ENCODE data around the gene BABAM1.
"Not testable (repeated sequence)": the region's sequence is repeated elsewhere in the genome, so short reads cannot be mapped to it uniquely, and the experiment has no call there.

Gene BABAM1

GRCh38 chr19:17243830-17244617 is 23.2 kb upstream of the BABAM1 start:
- DNase-seq (ENCODE audit: low spot score): no peak

GRCh38 chr19:17244618-17245534 is 22.4 kb upstream of the BABAM1 start:
- no peak for DNase-seq (ENCODE audit: low spot score)

GRCh38 chr19:17245535-17245984 is 21.7 kb upstream of the BABAM1 start, which contains the start of gene NR2F6:
Gene NR2F6 (minus strand): TSS chr19:17245919. CDS start chr19:17245220, 699 bp downstream.
- DNase-seq (ENCODE audit: low spot score): no peak

GRCh38 chr19:17246681-17247425 is 20.4 kb upstream of the BABAM1 start:
- DNase-seq (ENCODE audit: low spot score): no peak

GRCh38 chr19:17248011-17248776 is 19.0 kb upstream of the BABAM1 start:
- DNase-seq (ENCODE audit: low spot score): no peak

GRCh38 chr19:17249887-17250548 is 17.2 kb upstream of the BABAM1 start:
- DNase-seq (ENCODE audit: low spot score): no peak

- DNase-seq (ENCODE audit: low spot score): no peak
Measured at GRCh38 chr19:17254636-17255035, 12.6 kb upstream of the BABAM1 start.

- DNase-seq (ENCODE audit: low spot score): no peak
Measured at GRCh38 chr19:17255150-17255621, 12.1 kb upstream of the BABAM1 start.

- no peak for DNase-seq (ENCODE audit: low spot score)
Measured at GRCh38 chr19:17256130-17256529, 11.1 kb upstream of the BABAM1 start.

GRCh38 chr19:17259118-17259780 is 8.0 kb upstream of the BABAM1 start:
- no peak for DNase-seq (ENCODE audit: low spot score)

GRCh38 chr19:17259934-17260333 is 7.3 kb upstream of the BABAM1 start:
- no peak for DNase-seq (ENCODE audit: low spot score)

- DNase-seq (ENCODE audit: low spot score): no peak
Measured at GRCh38 chr19:17260842-17261325, 6.4 kb upstream of the BABAM1 start.

GRCh38 chr19:17262557-17262956 is 4.7 kb upstream of the BABAM1 start:
- no peak for DNase-seq (ENCODE audit: low spot score)

- no peak for DNase-seq (ENCODE audit: low spot score)
Measured at GRCh38 chr19:17263712-17264640, 3.3 kb upstream of the BABAM1 start.

- no peak for DNase-seq (ENCODE audit: low spot score)
Measured at GRCh38 chr19:17264641-17264979, 2.6 kb upstream of the BABAM1 start, which contains the start of gene USHBP1. Gene USHBP1 (minus strand): TSS chr19:17264745. CDS start chr19:17264299, 446 bp downstream.

GRCh38 chr19:17266026-17266425 is 1.2 kb upstream of the BABAM1 start:
- no peak for DNase-seq (ENCODE audit: low spot score)

- DNase-seq (ENCODE audit: low spot score): no peak
Measured at GRCh38 chr19:17266589-17266974, 661 bp upstream of the BABAM1 start.

GRCh38 chr19:17268754-17269153 is 1.5 kb downstream of the BABAM1 start:
- DNase-seq (ENCODE audit: low spot score): no peak

GRCh38 chr19:17274892-17275291 is 7.6 kb downstream of the BABAM1 start:
- not testable (repeated sequence) for DNase-seq (ENCODE audit: low spot score)

All from putamen (tissue), 1 donor.